Measurements from ENCODE around the gene COL6A3.
"Not testable (repeated sequence)": the region's sequence is repeated elsewhere in the genome, so short reads cannot be mapped to it uniquely, and the experiment has no call there.

COL6A3 gene

DNA sequence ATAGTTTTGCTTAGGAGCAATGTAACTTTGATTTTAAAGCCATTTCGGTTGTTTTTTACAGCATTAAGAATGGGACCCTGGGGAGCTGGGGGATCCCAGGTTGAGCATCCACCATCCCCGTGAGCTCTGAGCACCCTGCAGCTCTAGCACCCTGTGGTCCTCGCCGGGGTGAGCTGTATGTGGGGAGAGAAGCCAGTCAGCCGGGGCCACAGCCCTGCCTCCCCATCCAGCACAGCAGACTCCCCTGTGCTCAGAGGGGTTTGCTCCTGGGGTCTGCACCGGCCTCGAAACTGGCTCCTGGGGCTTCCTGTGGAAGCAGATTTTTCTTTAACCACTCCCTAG is 1.3 kb downstream of the COL6A3 start:
- no peak for DNase-seq (ENCODE audit: low spot score)

DNA sequence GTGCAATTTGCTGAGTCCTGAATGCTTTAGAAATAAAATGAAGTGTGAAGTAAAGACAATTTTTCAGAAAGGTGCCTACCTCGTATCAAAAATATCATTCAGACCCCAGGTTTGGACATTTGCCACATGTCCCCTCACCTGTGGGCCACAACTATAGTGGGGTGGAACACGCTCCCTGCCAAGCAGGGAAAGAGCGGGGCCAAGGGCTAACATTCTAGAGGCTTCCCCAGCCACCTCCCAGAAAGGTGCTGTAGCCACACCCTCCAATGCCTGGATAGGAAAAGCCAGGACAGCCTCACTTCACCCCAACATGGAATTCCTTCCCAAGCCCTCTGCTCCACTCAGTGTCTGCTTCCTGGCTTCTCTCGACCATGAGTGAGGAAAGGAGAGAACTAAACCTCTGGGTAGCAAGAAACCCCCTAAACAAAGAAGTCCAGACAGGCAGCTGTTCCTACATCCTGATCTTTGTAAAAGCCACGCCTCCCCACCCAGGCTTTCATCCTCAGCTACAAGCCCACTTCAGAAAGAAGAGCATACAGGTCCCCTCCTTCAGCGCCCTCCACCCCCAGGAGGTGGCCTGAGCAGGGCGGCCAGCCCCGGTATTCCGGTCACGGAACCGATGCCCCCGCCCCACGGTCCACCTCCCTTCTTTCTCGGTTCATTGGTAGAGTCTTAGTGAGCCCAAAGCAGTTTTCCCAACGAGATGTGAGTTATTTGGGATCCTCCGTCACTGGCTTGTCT is 2.1 kb downstream of the COL6A3 start:
- no peak for DNase-seq (ENCODE audit: low spot score)

DNA sequence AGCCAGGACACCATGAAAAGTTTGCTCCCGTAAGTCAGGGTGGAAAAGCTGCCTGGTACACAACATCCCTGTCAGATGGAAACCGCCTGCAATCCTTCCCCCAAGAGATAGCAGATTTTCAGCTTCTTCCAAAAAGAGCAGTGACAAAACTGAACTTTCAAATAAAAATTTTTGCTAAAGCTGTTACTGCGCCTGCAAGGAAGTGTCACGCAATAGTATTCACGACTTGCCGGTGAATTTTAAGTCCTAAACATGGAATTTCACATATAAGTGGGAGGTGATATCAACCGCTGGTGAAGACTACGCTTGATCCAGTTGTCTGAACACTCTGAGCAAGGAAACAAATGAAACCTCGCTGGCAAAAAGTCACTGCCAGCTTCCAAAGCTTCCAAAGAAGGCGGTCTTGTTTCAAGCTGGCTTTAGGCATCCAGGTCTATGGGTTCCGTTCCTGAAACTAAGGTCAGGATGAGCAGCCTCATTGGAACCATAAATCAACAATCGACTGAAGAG is 2.8 kb downstream of the COL6A3 start:
- no peak for DNase-seq (ENCODE audit: low spot score)

DNA sequence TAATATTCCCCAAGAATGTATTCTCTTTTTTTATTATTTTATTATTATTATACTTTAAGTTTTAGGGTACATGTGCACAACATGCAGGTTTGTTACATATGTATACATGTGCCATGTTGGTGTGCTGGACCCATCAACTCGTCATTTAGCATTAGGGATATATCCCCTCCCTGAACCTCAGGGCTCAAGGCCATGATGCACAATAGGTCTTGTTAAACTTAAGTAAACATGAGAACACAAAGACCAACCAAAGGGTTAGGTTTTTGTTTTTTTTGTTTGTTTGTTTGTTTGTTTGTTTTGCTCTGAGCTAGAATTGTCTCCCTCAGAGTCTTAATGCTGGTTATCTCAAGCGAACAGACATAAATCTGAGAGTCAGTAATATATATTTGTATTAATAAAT is 4.7 kb downstream of the COL6A3 start:
- DNase-seq (ENCODE audit: low spot score) = not testable (repeated sequence)

DNA sequence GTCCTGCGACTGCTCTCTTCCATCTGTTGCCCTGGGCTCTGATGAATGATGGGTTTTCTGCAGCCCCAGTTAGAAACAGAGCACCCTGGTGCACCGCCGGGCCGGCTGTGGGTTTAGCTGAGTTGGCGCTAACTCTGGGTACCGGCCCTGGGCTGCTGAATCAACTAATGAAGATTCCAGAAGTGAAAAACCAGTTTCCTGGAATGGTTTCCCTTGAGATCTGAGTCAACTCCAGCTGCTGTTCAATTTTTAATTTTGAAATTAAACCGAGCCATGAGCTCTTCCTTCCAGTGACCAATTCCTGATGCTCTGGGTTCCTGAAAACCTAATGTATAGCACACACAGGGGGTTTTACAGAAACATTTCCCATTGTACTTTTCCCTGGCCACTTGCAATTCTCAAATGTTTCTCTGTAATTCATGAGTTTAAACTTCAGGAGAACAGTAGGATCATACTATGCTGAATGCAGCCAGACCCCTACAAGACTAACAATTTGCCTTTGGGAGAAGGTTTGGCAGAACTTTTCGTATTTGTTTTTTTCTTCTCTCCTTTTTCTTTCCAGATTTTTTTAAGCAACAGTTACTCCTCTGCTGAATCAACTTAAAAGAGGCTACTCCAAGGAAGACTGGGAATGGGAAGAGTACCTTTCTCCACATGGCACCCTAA is 5.5 kb downstream of the COL6A3 start:
- DNase-seq (ENCODE audit: low spot score) = no peak

DNA sequence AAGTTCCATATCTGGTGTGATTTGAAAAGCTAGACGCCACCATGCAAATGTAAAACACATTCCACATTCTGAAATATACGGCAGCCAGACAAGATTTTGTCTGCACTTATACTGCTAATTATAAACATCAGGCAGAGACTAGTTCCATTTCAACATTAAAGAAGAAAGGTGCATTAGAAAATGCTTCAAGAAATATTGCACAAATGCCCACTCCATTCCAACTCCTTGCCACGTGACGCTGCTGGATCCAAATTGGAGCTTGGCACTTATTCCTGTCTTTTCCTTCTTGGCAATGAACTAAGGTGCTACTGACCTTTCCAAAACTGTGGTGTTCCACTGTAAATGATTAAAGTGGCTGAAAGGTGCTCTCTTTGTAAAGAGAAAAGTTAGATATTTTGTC is 6.3 kb downstream of the COL6A3 start:
- no peak for DNase-seq (ENCODE audit: low spot score)

DNA sequence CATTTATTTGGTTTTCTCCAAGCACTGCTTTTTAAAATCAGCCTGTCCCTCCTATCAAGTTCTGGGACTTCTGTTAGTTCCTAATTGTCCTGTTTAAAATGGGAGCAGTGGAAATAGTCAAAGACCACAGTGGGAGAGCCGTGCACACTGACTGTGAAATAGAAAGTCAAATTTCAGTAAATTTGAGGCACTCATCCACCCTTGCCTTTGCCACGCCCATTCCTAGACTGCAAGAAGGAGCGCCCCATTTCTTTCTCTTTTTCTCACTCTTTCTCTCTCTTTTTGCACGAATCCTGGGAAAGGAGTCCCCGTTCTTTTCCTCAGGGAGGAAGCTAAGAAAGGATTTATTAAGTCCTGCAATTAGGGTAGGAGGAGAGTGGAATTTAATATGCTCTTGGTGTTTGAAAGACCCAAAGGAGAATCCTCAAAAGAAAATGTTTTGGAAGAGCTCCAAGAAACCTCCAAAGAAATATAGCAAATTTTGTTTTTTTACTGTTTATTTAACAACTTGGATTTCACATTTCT is 7.5 kb downstream of the COL6A3 start:
- DNase-seq (ENCODE audit: low spot score) = no peak

DNA sequence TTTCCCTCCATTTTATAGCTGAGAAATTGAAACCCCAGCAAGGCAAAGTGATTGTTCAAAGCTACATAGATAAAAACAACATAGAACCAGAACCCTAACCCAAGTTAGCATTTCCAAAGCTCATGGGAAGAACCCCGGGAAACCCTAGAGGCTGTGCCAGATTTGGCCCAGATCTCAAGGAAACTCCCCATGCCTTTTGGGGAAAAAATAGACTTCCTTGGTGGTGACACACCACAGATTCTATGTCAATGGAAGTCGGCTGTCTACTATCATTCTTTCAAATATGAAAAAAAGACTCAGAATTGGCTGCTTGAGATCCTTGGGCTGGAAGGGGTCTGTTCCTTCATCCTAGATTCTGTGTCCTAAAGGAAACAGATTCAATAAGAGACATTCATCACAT is 8.4 kb downstream of the COL6A3 start:
- no peak for DNase-seq (ENCODE audit: low spot score)

DNA sequence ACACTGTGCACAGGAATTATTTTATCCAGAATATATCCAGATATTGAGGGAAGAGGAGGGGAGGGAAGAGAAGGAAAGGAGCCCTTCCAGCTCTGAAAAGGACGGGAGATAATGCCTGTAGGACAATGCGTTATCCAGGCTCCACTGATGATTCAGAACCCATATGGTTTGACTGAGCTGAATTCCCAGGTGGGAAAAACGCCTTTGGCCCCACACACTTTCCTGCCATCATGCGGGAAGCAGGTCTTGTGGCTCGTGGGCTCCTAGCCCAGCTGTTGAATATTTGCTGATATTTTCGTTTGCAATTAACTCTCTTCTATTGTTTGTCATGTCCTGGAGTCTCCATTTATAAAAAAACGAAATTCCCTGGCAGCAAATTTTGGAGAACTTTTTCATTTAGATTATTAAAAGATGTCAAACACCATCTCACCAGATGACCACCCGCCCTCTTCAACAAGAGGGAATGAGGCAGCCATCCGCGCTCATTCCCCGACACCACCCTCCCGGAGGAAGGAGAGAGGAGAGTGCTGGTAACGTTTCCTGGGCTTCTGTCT is 8.9 kb downstream of the COL6A3 start:
- no peak for DNase-seq (ENCODE audit: low spot score)

DNA sequence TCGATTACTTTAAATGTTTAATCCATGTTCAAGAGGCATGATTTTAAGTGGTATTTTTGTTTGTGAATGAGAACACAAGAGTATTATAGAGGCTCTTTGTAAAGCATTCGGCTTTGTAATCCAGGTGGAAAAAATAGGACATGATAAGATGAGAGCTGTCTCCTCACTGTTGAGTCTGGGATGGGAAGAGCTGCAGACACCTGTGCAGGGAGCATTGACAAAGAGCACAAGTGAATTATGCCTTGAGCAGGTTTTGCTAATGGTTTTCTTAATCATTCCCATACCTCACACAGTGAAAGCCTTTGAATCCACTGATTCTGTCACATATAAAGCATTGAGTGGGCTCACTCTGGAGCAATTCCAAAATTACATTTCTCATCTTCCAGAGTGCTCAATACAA is 9.6 kb downstream of the COL6A3 start:
- no peak for DNase-seq (ENCODE audit: low spot score)

DNA sequence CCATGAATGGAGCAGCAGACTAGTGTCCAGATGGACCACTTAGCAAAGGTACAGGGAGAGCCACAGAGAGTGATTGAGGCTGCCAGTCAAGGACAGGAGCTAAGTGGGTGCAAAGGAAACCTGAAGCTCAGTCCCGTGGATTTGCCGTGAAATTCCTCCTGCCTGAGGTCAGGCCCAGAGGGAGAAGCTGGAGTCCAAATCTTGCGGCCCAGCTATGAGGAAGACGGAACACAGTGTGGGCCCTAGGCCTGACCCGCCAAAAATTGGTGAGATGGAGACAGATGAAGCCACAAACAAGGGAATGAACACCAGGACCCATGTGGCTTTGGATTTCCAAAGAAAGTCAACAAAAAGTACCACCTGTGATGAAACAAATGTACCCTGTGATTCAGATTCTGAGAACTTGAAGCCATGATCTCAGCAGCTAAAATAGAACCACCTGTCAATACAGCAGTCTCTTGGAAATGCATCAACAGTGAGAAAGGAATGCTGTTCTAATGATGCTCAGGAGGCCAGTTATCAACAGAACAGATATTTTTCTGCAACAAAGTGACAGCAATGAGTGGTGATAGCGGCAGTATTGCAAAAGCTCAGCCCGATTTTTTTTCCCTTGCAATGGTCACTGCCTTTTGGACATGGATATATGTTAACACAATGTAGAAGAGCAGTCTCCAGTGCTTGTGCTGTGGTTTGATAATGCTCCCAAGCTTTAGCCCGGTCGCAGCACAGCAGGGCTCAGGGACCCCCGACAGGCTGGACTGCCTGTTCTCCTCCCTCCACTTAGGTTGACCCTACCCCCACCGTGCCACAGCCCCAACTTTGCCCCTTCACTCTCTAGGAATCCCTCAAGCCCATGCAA is 10.7 kb downstream of the COL6A3 start:
- no peak for DNase-seq (ENCODE audit: low spot score)

DNA sequence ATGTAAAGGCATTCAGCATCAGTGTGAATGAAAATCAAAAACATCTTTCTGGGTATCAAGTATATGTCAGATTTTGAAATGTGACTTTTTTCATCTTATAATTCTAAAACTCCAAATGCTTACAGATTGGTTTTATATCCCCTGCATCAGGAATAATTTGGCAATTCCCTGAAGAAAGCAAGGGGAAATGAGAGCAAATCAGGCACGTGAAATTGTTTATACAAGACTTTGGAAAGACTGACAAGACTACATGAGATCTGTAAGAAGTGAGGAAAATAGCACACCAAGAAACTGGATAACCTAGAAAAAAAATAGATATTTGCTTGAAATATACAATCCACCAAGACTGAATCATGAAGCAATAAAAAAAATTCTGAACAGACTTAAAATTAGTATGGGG is 13.8 kb downstream of the COL6A3 start:
- DNase-seq (ENCODE audit: low spot score) = no peak

DNA sequence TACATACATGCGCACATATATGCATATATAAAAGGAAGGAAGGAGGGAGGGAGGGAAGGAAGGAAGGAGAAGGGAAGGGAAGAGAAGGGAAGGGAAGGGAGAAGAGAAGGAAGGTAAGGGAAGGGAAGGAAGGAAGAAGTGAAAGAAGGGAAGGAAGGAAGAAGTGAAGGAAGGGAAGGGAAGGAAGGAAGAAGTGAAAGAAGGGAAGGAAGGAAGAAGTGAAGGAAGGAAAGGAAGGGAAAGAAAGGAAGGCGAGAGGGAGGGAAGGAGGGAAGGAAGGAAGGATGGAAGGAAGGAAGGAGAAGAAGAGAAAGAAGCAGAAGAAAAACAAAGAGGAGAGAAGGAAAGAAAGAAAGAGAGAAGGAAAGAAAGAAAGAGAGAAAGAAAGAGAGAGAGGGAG is 16.9 kb downstream of the COL6A3 start:
- DNase-seq (ENCODE audit: low spot score) = no peak

DNA sequence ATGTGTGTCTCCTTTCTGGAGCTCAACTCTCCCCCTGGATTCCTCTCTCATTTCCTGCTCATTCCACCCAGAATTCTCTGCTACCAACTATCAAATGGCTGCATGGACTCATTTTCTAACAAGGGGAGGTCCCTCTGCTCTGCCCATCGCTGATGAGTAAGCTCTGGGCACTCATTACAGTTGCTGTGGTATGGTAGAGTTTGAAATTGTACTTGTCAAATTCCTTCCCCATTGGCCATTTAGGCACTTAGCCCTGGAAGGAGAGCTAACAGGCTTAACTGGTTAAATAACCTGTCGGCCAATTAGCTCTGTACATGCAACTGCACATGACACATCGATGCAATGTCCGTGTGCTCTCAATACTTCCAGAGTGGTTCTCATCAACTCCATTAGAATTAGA is 20.4 kb downstream of the COL6A3 start:
- DNase-seq (ENCODE audit: low spot score) = no peak

DNA sequence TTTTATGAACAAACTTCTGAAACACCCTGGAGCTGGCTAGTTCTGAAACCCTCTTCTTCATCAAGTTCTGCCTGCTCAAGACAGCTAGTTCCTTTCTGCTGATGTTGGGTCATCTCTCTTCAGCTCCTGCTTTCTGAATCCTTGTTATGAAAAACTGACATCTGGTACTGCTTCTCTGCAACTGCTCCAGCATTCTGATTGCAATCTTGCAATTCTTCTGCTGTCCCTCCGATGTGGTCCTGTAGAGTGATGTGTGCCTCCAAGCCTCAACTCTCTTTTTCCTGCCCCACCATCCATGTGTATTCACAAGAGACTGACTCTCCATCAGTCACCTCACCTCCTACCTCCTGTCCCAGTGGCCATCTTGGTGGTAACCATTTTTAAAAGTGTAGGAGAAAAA is 21.8 kb downstream of the COL6A3 start:
- no peak for DNase-seq (ENCODE audit: low spot score)

DNA sequence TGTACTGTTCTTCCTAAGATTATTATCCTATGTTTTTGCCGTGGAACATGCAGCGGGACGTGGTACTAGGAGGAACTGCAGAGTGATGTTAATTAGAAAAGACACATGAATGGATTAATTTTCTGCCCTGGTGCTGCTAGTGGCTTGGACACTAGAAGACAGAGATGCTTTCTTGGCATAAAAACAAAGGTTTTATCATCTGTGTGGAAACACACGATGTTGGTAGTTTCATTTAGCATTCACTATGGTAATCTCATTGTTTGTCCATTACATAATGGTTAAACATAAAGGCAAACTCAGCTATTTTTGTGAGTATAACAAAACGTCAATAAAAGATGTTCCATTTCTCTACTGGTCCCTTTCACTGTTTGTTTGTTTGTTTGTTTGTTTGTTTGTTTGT is 22.8 kb downstream of the COL6A3 start:
- DNase-seq (ENCODE audit: low spot score) = no peak

DNA sequence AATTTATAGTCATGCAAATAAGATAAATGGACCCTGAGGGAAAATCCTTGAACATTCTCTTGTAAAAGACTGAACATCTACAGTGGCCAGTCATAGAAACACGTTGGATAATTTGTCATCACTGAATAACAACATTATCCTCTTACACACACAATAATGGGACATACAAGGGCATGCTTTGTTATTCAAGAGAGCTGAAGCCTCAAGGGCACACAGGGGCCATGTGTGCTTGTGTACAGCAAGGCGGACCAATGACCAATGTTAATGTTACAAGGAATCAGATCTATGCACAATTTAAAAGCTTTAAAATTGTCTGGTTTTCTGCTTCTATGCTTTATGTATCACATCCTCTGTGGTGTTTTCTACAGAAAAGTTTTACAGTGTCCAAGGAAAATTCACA is 23.7 kb downstream of the COL6A3 start:
- DNase-seq (ENCODE audit: low spot score) = no peak

DNA sequence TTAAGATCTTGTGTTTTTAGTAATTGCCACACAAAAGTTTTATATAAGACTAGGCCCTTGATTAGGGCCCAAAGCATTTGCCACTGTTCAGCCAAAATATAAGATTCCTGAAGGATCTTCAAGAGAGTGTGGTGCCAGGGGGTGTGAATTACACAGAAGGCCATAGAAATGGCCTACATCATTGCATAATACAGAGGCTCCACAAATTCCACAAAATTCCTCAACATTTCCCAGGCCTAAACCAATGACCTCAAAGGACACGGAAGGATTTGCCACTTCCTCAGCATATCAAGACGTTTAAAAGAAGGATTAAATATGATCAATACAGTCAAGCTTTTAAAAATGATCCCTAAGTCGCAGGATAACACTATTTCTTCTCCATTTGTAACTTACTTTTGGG is 24.1 kb downstream of the COL6A3 start:
- DNase-seq (ENCODE audit: low spot score) = no peak

DNA sequence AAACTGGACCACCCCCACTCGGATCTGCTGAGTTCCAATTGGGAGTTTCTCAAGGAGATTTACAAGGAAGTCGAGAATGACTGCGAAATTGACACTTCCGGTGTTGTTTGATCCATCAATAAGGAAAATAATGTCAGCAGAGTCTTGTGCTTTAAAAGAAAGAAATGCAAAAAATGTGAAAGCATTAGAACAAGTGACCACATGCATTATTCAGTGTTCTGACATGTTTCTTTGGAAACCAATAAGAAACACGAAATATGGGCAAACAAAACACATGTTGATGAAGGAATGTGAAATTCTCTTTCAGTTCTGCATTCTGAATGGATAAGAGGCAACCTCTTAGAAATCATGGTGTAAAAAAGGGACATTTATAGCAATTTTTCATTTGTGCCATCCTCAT is 25.9 kb downstream of the COL6A3 start:
- DNase-seq (ENCODE audit: low spot score) = no peak

DNA sequence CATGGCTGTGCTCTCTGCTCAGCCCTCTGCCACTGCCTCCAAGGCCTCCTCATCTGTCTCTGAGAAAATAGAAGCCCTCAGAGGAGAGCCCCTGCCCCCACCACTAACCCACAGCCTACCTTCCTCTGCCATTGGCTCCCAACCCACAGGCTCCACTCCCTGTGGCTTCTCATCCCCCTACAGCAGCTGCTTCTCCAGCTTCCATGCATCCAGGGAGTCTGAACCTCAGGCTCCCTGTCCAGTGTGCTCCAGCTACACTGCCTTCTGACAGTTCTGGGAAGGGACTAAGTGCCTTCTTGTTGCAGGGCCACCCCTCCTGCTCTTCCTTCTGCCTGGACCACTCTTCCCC is 29.3 kb downstream of the COL6A3 start:
- no peak for DNase-seq (ENCODE audit: low spot score)

DNA sequence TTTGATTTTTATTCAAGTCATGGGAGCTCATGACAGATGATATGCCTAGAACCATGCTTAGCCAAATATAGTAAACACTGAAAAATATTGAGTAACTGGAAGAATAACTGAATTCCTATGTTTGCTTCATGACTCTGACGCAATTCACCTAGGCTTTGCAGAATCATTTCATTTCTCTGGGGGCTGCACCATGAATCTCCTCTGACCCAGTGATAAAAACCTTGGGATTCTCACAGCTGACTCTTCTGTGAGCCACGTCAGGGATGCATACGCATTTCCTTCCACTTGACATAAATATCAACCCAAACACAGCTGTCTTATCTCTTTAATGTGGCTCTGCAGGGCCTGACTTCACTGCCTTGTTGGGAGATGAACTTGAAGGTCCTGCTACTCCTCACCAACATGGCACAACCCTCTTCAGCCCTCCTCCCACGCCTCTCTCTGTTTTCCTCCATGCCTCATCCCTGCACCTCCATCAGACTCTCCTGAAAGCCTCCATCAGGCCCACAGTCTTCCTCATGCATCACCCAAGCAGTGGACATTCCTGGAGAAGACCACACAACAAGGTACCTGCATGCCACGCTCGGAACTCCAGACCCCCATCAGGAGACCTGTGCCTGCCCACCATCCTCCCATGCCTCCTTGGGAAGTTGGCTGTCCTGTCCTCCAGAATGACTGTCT is 29.8 kb downstream of the COL6A3 start:
- DNase-seq (ENCODE audit: low spot score) = no peak

DNA sequence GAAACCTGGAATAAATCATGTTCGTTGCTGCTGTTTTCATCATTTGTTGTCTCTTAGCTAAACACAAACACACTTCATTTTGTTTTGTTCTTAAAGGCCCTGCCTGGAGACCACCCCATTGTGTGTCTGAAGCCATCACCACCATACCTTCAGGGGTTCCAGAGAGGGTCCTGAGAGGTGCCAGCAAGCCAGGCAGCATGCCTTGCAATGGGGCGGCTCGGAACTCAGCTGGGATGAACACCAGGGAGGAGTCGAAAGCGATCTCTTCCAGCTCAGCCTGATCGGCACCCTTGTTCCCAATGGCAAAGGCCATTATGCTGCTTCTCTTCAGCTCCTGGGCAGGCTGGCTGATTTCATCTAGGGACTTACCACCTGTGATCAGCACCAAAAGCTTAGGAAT is 33.2 kb downstream of the COL6A3 start:
- no peak for DNase-seq (ENCODE audit: low spot score)

All from CD4-positive, alpha-beta T cell treated with Interleukin-2 at 100 ng/mL for 4 hours (primary cell).